Measurements from ENCODE around the gene EVC2.

EVC2 gene

DNA sequence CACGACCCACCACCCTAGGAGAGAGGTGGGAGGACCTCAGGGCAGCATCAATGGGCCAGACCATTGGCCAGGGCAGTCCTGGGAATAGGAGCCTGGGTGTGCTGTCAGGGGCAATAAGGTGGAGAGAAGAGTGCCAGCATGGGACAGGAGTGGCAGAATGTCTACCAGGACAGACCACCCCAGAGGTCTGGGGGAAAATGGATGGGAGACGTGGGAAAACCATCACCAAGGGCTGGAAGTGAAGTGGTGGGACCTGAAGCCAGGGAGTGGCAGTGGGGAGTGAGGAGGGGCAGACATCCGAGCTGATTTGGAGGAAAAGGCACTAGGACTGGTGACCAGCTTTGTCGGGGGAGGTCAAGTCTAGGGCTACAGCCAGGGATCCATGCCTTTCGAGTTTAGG, 993 bp downstream of the EVC2 start:
- H3K4me3 ChIP-seq (ENCODE audit: low read depth, low read length), result peak overlapping the region; percentile 80

DNA sequence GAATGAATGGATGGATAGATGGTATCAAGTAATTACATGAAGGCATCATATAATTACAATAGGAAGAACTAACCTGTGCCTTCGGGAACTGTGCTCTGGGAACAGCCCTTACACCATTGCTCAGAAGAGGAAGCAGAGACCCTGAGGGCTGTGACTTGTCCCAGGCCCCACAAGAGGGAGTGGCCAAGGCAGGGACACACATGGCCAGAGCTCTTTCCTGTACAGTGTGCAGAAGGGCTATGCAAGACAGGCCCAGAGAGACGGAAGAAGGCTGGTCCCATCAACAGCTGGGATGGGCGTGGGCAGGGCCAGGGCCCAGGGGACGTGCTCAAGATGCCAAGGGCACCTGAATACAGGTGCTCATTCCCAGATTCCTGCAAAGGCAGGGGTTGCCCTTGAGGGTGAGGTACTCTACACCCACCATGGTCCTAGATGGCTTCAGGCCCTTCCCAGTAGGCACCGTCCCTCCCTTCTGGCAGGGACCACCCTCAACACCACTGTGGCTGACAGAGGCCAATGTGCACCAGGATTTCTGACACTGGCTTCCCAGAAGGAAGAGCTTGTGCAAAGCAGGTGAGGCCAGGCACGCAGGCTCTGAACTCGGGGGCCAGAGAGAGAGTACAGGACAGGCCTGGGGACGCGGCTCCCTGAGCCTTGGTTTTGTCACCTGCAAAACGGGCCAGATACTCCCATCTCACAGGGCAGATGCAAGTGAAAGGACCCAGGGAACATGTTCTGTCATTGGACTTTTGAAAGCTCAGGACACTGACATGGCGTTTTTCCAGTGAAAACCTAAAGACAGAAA, 1.7 kb downstream of the EVC2 start:
- peak overlapping the region; percentile 80 for H3K4me3 ChIP-seq (ENCODE audit: low read depth, low read length)
- TF ChIP-seq, protein P1, sequence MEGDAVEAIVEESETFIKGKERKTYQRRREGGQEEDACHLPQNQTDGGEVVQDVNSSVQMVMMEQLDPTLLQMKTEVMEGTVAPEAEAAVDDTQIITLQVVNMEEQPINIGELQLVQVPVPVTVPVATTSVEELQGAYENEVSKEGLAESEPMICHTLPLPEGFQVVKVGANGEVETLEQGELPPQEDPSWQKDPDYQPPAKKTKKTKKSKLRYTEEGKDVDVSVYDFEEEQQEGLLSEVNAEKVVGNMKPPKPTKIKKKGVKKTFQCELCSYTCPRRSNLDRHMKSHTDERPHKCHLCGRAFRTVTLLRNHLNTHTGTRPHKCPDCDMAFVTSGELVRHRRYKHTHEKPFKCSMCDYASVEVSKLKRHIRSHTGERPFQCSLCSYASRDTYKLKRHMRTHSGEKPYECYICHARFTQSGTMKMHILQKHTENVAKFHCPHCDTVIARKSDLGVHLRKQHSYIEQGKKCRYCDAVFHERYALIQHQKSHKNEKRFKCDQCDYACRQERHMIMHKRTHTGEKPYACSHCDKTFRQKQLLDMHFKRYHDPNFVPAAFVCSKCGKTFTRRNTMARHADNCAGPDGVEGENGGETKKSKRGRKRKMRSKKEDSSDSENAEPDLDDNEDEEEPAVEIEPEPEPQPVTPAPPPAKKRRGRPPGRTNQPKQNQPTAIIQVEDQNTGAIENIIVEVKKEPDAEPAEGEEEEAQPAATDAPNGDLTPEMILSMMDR (IDR thresholded peaks at IDR 0.05; ENCODE audit: borderline replicate concordance, insufficient read depth, low read depth, low read length), result no peak

More for the DNA sequence above, 993 bp downstream of the EVC2 start:
- TF ChIP-seq, protein P1 (IDR thresholded peaks at IDR 0.05; ENCODE audit: borderline replicate concordance, insufficient read depth, low read depth, low read length), result no peak

DNA sequence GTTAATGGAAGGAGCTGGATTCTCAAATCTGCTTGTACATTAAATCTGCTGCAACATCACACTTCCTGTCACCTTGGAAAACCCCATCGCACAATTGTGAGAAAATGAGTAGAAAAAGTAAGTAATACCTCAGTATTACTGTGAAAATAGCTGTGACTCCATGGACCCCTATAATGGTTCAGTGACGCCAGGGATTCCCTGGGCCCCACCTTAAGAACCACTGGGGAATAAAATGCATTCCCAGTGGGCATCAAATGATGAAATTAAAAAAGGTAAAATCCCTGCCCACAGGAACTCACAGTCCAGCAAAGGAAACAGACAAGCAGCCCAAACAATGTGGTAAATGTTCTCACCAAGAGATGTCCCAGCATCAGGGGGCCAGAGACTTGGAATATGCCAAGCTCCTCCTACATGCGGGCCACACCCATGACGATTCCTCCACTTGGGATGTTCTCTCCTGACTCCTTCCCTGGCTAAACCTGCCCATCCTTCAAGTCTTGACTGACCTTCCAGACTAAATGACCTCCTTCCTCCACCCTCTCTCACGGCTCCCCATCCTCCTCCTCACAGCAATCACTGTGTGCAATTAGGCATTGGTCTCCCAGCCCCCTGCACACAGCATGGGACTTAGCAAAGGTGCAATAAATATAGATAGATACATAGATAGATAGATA, 2.6 kb downstream of the EVC2 start:
- TF ChIP-seq, protein P1 (IDR thresholded peaks at IDR 0.05; ENCODE audit: borderline replicate concordance, insufficient read depth, low read depth, low read length), result no peak
- H3K4me3 ChIP-seq (ENCODE audit: low read depth, low read length), result no peak overlapping the region

DNA sequence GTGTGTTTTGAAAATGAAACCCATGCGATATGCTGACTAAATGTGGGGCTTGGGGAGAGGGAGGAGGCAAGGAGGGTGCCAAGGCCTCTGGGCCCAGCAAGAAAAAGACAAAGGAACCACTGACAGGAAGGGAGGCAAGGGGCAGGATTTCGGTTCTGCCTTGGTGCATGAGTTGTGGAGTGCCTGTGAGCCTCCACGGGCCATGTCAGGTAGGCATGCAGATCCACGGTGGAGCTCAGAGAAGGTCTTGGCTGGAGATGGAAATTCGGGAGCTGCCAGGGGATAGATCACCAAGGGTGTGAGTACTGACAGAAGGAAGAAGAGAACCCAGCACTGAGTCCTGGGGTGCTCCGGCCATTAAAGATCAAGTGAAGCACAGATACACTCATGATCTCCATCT, 4.1 kb downstream of the EVC2 start:
- TF ChIP-seq, protein P1 (IDR thresholded peaks at IDR 0.05; ENCODE audit: borderline replicate concordance, insufficient read depth, low read depth, low read length), result no peak
- H3K4me3 ChIP-seq (ENCODE audit: low read depth, low read length), result no peak overlapping the region

DNA sequence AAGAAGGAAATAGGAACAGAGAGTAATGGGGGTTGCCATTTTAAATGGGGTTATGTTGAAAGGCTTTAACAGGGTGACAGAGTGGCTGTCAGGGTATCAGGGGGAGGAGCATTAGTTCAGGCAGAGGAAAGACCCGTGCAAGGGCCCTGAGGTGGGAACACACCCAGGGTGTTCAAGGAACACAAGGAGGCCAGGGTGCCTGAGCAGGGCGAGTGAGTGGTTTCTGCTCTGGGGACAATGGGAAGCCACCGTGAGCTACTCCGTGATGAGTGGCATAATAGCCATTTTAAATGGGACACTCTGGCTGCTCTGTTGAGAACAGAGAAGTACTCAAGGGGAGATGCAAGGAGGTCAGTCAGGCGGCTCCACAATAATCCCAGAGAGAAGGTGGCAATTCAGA, 4.5 kb downstream of the EVC2 start:
- no peak overlapping the region for H3K4me3 ChIP-seq (ENCODE audit: low read depth, low read length)
- TF ChIP-seq, protein P1 (IDR thresholded peaks at IDR 0.05; ENCODE audit: borderline replicate concordance, insufficient read depth, low read depth, low read length), result no peak

DNA sequence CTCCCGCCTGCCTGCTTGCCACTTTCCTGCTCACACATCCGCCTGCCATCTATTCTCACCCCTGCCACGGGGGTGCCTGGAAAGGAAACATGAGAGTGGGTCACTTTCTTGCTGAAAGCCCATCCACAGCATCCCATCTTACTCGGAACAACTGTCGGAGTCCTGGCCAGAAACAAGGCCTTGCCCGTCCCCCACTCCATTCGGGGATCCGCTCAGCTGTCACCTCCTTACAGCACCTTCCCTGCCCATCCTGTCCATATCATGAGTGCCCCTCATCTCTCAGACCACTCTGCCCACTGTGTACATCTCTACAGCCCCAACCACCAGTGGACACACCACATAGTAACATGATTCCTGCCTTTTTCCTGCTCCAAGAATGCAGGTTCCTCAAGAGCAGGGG, 6.4 kb downstream of the EVC2 start:
- H3K4me3 ChIP-seq (ENCODE audit: low read depth, low read length), result no peak overlapping the region
- TF ChIP-seq, protein P1 (IDR thresholded peaks at IDR 0.05; ENCODE audit: borderline replicate concordance, insufficient read depth, low read depth, low read length), result no peak

DNA sequence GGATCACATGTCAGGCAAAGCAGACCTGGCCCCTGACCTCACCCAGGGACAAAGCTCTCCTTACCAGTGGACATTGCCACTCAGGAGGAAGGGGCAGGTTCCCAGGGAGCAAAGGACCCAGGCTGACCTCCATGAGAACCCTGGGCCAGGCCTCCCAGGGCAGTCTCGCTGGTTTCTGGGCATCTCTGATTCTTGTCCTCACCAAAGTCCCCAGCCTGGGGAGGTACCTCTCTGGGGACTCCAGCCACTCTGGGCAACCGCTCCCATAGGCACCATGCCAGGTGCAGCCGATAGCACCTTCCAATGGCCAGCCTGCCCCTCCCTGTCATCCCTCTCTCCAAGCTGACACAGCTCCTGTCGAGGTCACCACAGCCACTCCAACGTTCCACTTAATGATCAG, 7.9 kb downstream of the EVC2 start:
- H3K4me3 ChIP-seq (ENCODE audit: low read depth, low read length), result no peak overlapping the region
- TF ChIP-seq, protein P1 (IDR thresholded peaks at IDR 0.05; ENCODE audit: borderline replicate concordance, insufficient read depth, low read depth, low read length), result no peak
